IMR-90 (cell line): ENCODE results near the gene PPP2R2D.

ENCODE experiments used
- BHLHE40 ChIP-seq: fragments of 150-350 bp; IDR thresholded peaks from 2 replicates; pipeline ENCODE4 v1.6.1; 2016; ENCODE audit warnings: mild to moderate bottlenecking, low read depth, low read length
- MAFK ChIP-seq: IDR thresholded peaks from 2 replicates; pipeline ENCODE4 v1.6.1; 2012; ENCODE audit warnings: low read depth, low read length, improper control_type of control experiment
- POLR2A ChIP-seq: IDR thresholded peaks from 2 replicates; pipeline ENCODE4 v1.6.1; 2012; ENCODE audit warnings: mild to moderate bottlenecking, low read depth, low read length
- TF ChIP-seq, protein P1 (sequence below): conservative IDR thresholded peaks from 2 replicates; pipeline ENCODE4 v1.5.1; 2012; ENCODE audit warnings: mild to moderate bottlenecking, low read depth, low read length, improper control_type of control experiment

DNA sequence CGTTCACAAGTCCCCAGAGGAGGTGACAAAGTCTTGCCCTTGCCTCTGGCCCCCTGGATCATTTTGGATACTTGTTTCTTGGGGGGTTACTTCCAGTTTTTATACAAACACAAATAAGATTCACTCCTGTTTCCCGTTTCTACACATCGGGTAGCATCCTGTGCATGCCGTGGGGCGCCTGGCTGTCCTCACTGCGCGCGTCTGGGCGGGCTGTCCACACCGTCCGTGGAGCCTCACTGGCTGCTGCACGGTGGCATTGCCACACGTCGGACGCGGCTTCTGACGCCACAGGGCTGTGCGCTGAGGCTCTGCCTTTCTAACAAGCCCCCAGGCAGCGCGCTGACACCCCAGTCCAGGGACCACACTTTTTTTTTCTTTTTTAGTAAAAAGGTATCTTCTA, 62.5 kb downstream of the PPP2R2D start:
- TF ChIP-seq MAFK, result no peak
- no peak for TF ChIP-seq POLR2A
- TF ChIP-seq BHLHE40, result no peak
- TF ChIP-seq, protein P1, sequence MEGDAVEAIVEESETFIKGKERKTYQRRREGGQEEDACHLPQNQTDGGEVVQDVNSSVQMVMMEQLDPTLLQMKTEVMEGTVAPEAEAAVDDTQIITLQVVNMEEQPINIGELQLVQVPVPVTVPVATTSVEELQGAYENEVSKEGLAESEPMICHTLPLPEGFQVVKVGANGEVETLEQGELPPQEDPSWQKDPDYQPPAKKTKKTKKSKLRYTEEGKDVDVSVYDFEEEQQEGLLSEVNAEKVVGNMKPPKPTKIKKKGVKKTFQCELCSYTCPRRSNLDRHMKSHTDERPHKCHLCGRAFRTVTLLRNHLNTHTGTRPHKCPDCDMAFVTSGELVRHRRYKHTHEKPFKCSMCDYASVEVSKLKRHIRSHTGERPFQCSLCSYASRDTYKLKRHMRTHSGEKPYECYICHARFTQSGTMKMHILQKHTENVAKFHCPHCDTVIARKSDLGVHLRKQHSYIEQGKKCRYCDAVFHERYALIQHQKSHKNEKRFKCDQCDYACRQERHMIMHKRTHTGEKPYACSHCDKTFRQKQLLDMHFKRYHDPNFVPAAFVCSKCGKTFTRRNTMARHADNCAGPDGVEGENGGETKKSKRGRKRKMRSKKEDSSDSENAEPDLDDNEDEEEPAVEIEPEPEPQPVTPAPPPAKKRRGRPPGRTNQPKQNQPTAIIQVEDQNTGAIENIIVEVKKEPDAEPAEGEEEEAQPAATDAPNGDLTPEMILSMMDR, result no peak
